GM12878 (cell line): ENCODE data around the gene DNAH5. TPM values are rescaled to one million over a fixed set of nuclear protein-coding genes. Genes with fewer than 3 reads are reported as not detected.

Experiments used
- ATAC-seq: fragments of 200-7000 bp; cut with Tn5 transposase; 3 replicates; pipeline ENCODE4 v1.9.1; 2020; ENCODE audit warnings: mild to moderate bottlenecking, moderate library complexity
- BruUV-seq: library from RNA; stranded (reverse); fragments of 400-500 nt; replicated peaks from 2 replicates; lab custom pipeline; 2021; lab: Mats Ljungman, UMichigan
- CTCF ChIA-PET: fragments of 300-600 bp; sonication (Branson Sonifier 250); formaldehyde crosslinking; extraction: SDS; loops from one replicate; lab custom pipeline; 2021; ENCODE audit warnings: inconsistent platforms; lab: Yijun Ruan, JAX
- POLR2A ChIA-PET: fragments of 350-600 bp; formaldehyde crosslinking; extraction: SDS; loops from one replicate; lab custom pipeline; 2021; ENCODE audit warnings: inconsistent platforms; lab: Charles Lee
- RAD21 ChIA-PET: fragments of 300-600 bp; sonication (Branson Sonifier 250); formaldehyde crosslinking; loops from one replicate; lab custom pipeline; 2023; ENCODE audit warnings: antibody characterized with exemption; ENCODE audit not compliant: unreplicated experiment; lab: Charles Lee
- SMC1A ChIA-PET: fragments of 300-600 bp; sonication (Branson Sonifier 250); formaldehyde crosslinking; loops from one replicate; lab custom pipeline; 2023; ENCODE audit not compliant: unreplicated experiment, uncharacterized antibody; lab: Charles Lee
- DNase-seq: peaks from one replicate; pipeline ENCODE4 v3.0.0-alpha.2; 2011; ENCODE audit warnings: low read depth, low spot score
- FAIRE-seq: peaks from 3 replicates; lab custom pipeline; 2011; peaks lifted over from hg19 to GRCh38; lab: Jason Lieb, UNC
- H2AFZ ChIP-seq: 2 replicates; pipeline ENCODE4 v1.6.0; 2011; ENCODE audit warnings: low read depth, low read length, control low read depth; ENCODE audit not compliant: control insufficient read depth
- H3K27ac ChIP-seq: 2 replicates; pipeline ENCODE4 v1.5.1; 2011; ENCODE audit warnings: control low read depth; ENCODE audit not compliant: control insufficient read depth, insufficient read depth
- H3K27me3 ChIP-seq, 2 experiments: replicated peaks in 1 of 2; 2 replicates each; pipeline versions ENCODE4 v1.6.0 to v1.6.1; 2011; ENCODE audit warnings: low read length in 1 of 2; ENCODE audit not compliant: control insufficient read depth in 2 of 2, insufficient read depth in 2 of 2
- H3K36me3 ChIP-seq, 2 experiments: 2 replicates each; pipeline ENCODE4 v1.5.1; 2011; ENCODE audit warnings: low read length in 1 of 2; ENCODE audit not compliant: control insufficient read depth in 2 of 2, insufficient read depth in 2 of 2
- H3K4me1 ChIP-seq: 2 replicates; pipeline ENCODE4 v1.6.1; 2011; ENCODE audit warnings: mild to moderate bottlenecking, low read length, moderate library complexity, mixed read lengths; ENCODE audit not compliant: control insufficient read depth, insufficient read depth
- H3K4me2 ChIP-seq: 2 replicates; pipeline ENCODE4 v1.6.0; 2011; ENCODE audit warnings: control low read depth; ENCODE audit not compliant: control insufficient read depth, insufficient read depth
- H3K4me3 ChIP-seq: fragments of 200-600 bp; sonication (generic); 2 replicates; pipeline ENCODE4 v1.5.1; 2016
- H3K79me2 ChIP-seq: 2 replicates; pipeline ENCODE4 v1.6.0; 2011; ENCODE audit warnings: low read length; ENCODE audit not compliant: control insufficient read depth, insufficient read depth
- H3K9ac ChIP-seq: 2 replicates; pipeline ENCODE4 v1.8.0; 2011; ENCODE audit warnings: low read length, control low read depth, mixed read lengths; ENCODE audit not compliant: control insufficient read depth, insufficient read depth
- H3K9me3 ChIP-seq: replicated peaks from 3 replicates; pipeline ENCODE4 v1.5.1; 2011; ENCODE audit warnings: mild to moderate bottlenecking, low read length; ENCODE audit not compliant: control insufficient read depth, insufficient read depth
- H4K20me1 ChIP-seq: 2 replicates; pipeline ENCODE4 v1.6.0; 2011; ENCODE audit not compliant: control insufficient read depth, insufficient read depth
- ATF2 ChIP-seq: IDR thresholded peaks from 2 replicates; pipeline ENCODE4 v1.6.1; 2012; ENCODE audit warnings: low read length, inconsistent platforms
- BRCA1 ChIP-seq: IDR thresholded peaks from 2 replicates; pipeline ENCODE4 v1.6.1; 2011; ENCODE audit warnings: low read depth, low read length, improper control_type of control experiment
- CREB1 ChIP-seq: IDR thresholded peaks from 2 replicates; pipeline ENCODE4 v1.6.1; 2012; ENCODE audit warnings: low read depth, mild to moderate bottlenecking, inconsistent platforms
- ELK1 ChIP-seq: IDR thresholded peaks from 2 replicates; pipeline ENCODE4 v1.6.1; 2012; ENCODE audit warnings: low read depth, low read length, improper control_type of control experiment
- HDAC2 ChIP-seq: fragments of 200-600 bp; sonication (generic); IDR thresholded peaks from 2 replicates; pipeline ENCODE4 v1.6.1; 2017
- KLF5 ChIP-seq: fragments of 450-650 bp; IDR thresholded peaks from 2 replicates; pipeline ENCODE4 v1.6.1; 2014; ENCODE audit warnings: mild to moderate bottlenecking; ENCODE audit not compliant: partially characterized antibody
- MYB ChIP-seq: fragments of 150-350 bp; IDR thresholded peaks from 2 replicates; pipeline ENCODE4 v1.6.1; 2014; ENCODE audit warnings: mild to moderate bottlenecking, low read depth, low read length, borderline replicate concordance
- NR2C2 ChIP-seq: IDR thresholded peaks from 2 replicates; pipeline ENCODE4 v1.6.1; 2011; ENCODE audit warnings: borderline replicate concordance, low read depth; ENCODE audit not compliant: control insufficient read depth, insufficient read length
- PBX3 ChIP-seq: IDR thresholded peaks from 2 replicates; pipeline ENCODE4 v1.6.1; 2011; ENCODE audit warnings: mild to moderate bottlenecking, low read depth, low read length, moderate library complexity; ENCODE audit not compliant: insufficient replicate concordance
- RAD51 ChIP-seq: fragments of 450-650 bp; IDR thresholded peaks from 2 replicates; pipeline ENCODE4 v1.6.1; 2016; ENCODE audit warnings: moderate library complexity, mild to moderate bottlenecking, inconsistent platforms
- RELB ChIP-seq: fragments of 450-650 bp; IDR thresholded peaks from 2 replicates; pipeline ENCODE4 v1.6.1; 2017; ENCODE audit warnings: low read depth, mild to moderate bottlenecking, moderate library complexity
- SKIL ChIP-seq: fragments of 450-650 bp; IDR thresholded peaks from 2 replicates; pipeline ENCODE4 v1.6.1; 2017; ENCODE audit warnings: mild to moderate bottlenecking, low read depth, inconsistent platforms; ENCODE audit not compliant: poor library complexity, severe bottlenecking
- SPI1 ChIP-seq: IDR thresholded peaks from 2 replicates; pipeline ENCODE4 v1.6.1; 2011; ENCODE audit warnings: low read depth, mild to moderate bottlenecking, low read length, moderate library complexity, borderline replicate concordance; ENCODE audit not compliant: insufficient read depth
- STAT3 ChIP-seq: IDR thresholded peaks from 2 replicates; pipeline ENCODE4 v1.6.1; 2011; ENCODE audit warnings: low read depth, low read length, improper control_type of control experiment
- TAF1 ChIP-seq: IDR thresholded peaks from 2 replicates; pipeline ENCODE4 v1.6.1; 2011; ENCODE audit warnings: mild to moderate bottlenecking, low read depth, low read length, borderline replicate concordance
- ZNF207 ChIP-seq: fragments of 450-650 bp; IDR thresholded peaks from 2 replicates; pipeline ENCODE4 v1.6.1; 2014; ENCODE audit warnings: antibody characterized with exemption, mild to moderate bottlenecking, borderline replicate concordance
- WGBS: methylation state at CpG from one replicate; pipeline ENCODE4 v1.1.6; 2016; ENCODE audit warnings: low lambda C conversion rate; ENCODE audit not compliant: insufficient replicate concordance, insufficient coverage; ENCODE audit errors: missing lambda C conversion rate; 5-methylcytosine and 5-hydroxymethylcytosine counted together
- in situ Hi-C: fragments of 300-500 bp; cut with MboI; formaldehyde crosslinking; loops from 9 replicates; pipeline ENCODE4 v1.14.3; 2018; ENCODE audit warnings: mixed read lengths
- intact Hi-C: fragments of 100-400 bp; cut with micrococcal nuclease; formaldehyde crosslinking; loops from one replicate; pipeline ENCODE4 v1.14.2; 2022; ENCODE audit not compliant: unreplicated experiment
- polyA plus RNA-seq, 11 experiments: library from polyadenylated mRNA; depleted of rRNA in 4 of 11; unstranded in 6 of 11; stranded (reverse) in 5 of 11; fragments of >200 nt; fragmentation: Nextera tagmentation in 4 of 11; fragmentation: Illumina TruSeq in 1 of 11; extraction: Ambion mirVana in 4 of 11; extraction: Trizol in 1 of 11; gene quantifications; 1 replicate in 1 of 11; 2 replicates in 10 of 11; pipeline versions ENCODE4 v1.2.1 to v1.2.3, GENCODE V29; 2011 to 2016; ENCODE audit warnings: inconsistent platforms in 2 of 11, missing spikeins in 2 of 11, low read depth in 1 of 11
- total RNA-seq, 4 experiments: library from RNA; depleted of rRNA in 3 of 4; stranded (reverse); fragments of >200 nt in 3 of 4; fragmentation: Illumina TruSeq in 1 of 4; extraction: Trizol in 1 of 4; gene quantifications; 2 replicates each; pipeline versions ENCODE4 v1.2.1 to v1.2.3, GENCODE V29; 2013 to 2021

DNAH5 gene
- total and polyA plus RNA-seq, 10 of the 15 experiments (the other 5 are each of a cell fraction or from before 2014, with no cell fraction given), result under 0.01 to 0.30 (median 0.07) TPM; not detected in 7

- TF ChIP-seq RELB (no peak), NR2C2 (no peak), ELK1 (no peak), ATF2 (no peak)
Measured at GRCh38 chr5:13865312-13865711, 79.2 kb downstream of the DNAH5 start (continued).

GRCh38 chr5:13860146-13860545 is 84.3 kb downstream of the DNAH5 start:
- no TSS peak for BruUV-seq
- no peak overlapping the region for H3K27ac ChIP-seq
- RAD21 ChIA-PET, result no interaction called here
- no peaks in the 10 kb centered on the region for H3K9me3 ChIP-seq
- H3K4me2 ChIP-seq, result no peak overlapping the region
- no peak overlapping the region for H3K9ac ChIP-seq
- H2AFZ ChIP-seq, result no peak overlapping the region
- 9% methylated on average over 4 of the region's 4 CpGs for WGBS
- POLR2A ChIA-PET, result no interaction called here
- H3K79me2 ChIP-seq, result no peaks in the 10 kb centered on the region
- ATAC-seq (no peak), FAIRE-seq (no peak), DNase-seq (no peak)
- H3K36me3 ChIP-seq, result no peaks in the 10 kb centered on the region
- SMC1A ChIA-PET, result interaction anchor here (1.3 kb wide), 1 partner anchor 83 kb away, joined by 3 read pairs; no protein-coding TSS in a partner anchor
- CTCF ChIA-PET, result no interaction called here
- no peaks in the 10 kb centered on the region for H3K27me3 ChIP-seq
- no peaks in the 10 kb centered on the region for H3K4me1 ChIP-seq
- in situ Hi-C loops (no loop called here), intact Hi-C loops (no loop called here)
- no peak overlapping the region for H3K4me3 ChIP-seq
- H4K20me1 ChIP-seq, result no peaks in the 10 kb centered on the region
- TF ChIP-seq PBX3 (no peak), SKIL (no peak), ZNF207 (no peak), KLF5 (no peak), TAF1 (no peak), BRCA1 (no peak), CREB1 (no peak), RAD51 (no peak), HDAC2 (no peak), SPI1 (no peak), MYB (no peak), STAT3 (no peak)
